D341Med (cell line): ENCODE results near the gene VAV2.

Source experiments
- DNase-seq: peaks from one replicate; pipeline ENCODE4 v3.0.0; 2012; ENCODE audit warnings: low spot score

VAV2 gene

GRCh38 chr9:133991964-133992779 is at the start of gene VAV2:
VAV2 (minus strand) TSS chr9:133992324; CDS start chr9:133992278, 46 bp downstream.
- DNase-seq, result peak; percentile 87

- DNase-seq, result no peak
Observed at GRCh38 chr9:134041649-134041962, 49.5 kb upstream of the VAV2 start.

GRCh38 chr9:134040781-134041648 is 48.9 kb upstream of the VAV2 start:
- DNase-seq, result no peak

GRCh38 chr9:134040176-134040565 is 48.0 kb upstream of the VAV2 start:
- no peak for DNase-seq

GRCh38 chr9:134039386-134040175 is 47.5 kb upstream of the VAV2 start:
- DNase-seq, result peak; percentile 12

- DNase-seq, result no peak
Observed at GRCh38 chr9:134037641-134038040, 45.5 kb upstream of the VAV2 start.

GRCh38 chr9:134036130-134036529 is 44.0 kb upstream of the VAV2 start:
- peak; percentile 5 for DNase-seq

GRCh38 chr9:134035041-134036039 is 43.2 kb upstream of the VAV2 start:
- peak; percentile 10 for DNase-seq

- peak; percentile 9 for DNase-seq
Observed at GRCh38 chr9:134034215-134035040, 42.3 kb upstream of the VAV2 start.

GRCh38 chr9:134033516-134034214 is 41.5 kb upstream of the VAV2 start:
- peak; percentile 12 for DNase-seq

- DNase-seq, result peak; percentile 13
Observed at GRCh38 chr9:134032456-134033222, 40.5 kb upstream of the VAV2 start.

- peak; percentile 8 for DNase-seq
Observed at GRCh38 chr9:134031783-134032182, 39.7 kb upstream of the VAV2 start.

- peak; percentile 13 for DNase-seq
Observed at GRCh38 chr9:134030821-134031470, 38.8 kb upstream of the VAV2 start.

- peak; percentile 5 for DNase-seq
Observed at GRCh38 chr9:134029248-134030226, 37.4 kb upstream of the VAV2 start.

- peak; percentile 10 for DNase-seq
Observed at GRCh38 chr9:134028575-134029247, 36.6 kb upstream of the VAV2 start.

- no peak for DNase-seq
Observed at GRCh38 chr9:134028076-134028475, 36.0 kb upstream of the VAV2 start.
